Breast epithelium (tissue), 4 donors: ENCODE measurements around the gene SLC2A4RG. TPM values are rescaled to one million over a fixed set of nuclear protein-coding genes. Genes with fewer than 3 reads are reported as not detected.
"Not testable (repeated sequence)": the region's sequence is repeated elsewhere in the genome, so short reads cannot be mapped to it uniquely, and the experiment has no call there.

Experiments used
- DNase-seq, 2 donors: peaks; one replicate each; pipeline ENCODE4 v3.0.0-alpha.2; 2019; ENCODE audit warnings: low spot score in 2 of 2
- H3K27ac ChIP-seq, 2 donors: fragments of 200-600 bp; sonication (generic) in 1 of 2; one replicate each; pipeline ENCODE4 v1.5.1; 2016 to 2019; ENCODE audit warnings: mild to moderate bottlenecking in 1 of 2
- H3K27me3 ChIP-seq, 2 donors: fragments of 200-600 bp; sonication (generic) in 1 of 2; one replicate each; pipeline versions ENCODE4 v1.5.1 to v1.6.0; 2017 to 2019; ENCODE audit warnings: control low read depth in 1 of 2, mild to moderate bottlenecking in 1 of 2
- H3K36me3 ChIP-seq: fragments of 200-600 bp; one replicate; pipeline ENCODE4 v1.5.1; 2019
- H3K4me1 ChIP-seq, 2 donors: fragments of 200-600 bp; sonication (generic); one replicate each; pipeline ENCODE4 v1.5.1; 2016 to 2019; ENCODE audit warnings: control low read depth in 1 of 2
- H3K4me3 ChIP-seq, 3 donors: fragments of 200-600 bp; sonication (generic); 1 replicate in 2 of 3; 2 replicates in 1 of 3; pipeline ENCODE4 v1.5.1; 2016 to 2019; ENCODE audit warnings: mild to moderate bottlenecking in 3 of 3, moderate library complexity in 2 of 3
- H3K9me3 ChIP-seq, 2 donors: fragments of 200-600 bp; sonication (generic) in 1 of 2; one replicate each; pipeline ENCODE4 v1.5.1; 2016 to 2019; ENCODE audit warnings: control low read depth in 1 of 2
- CTCF ChIP-seq, 3 donors: fragments of 450-650 bp; IDR thresholded peaks; one replicate each; pipeline ENCODE4 v1.5.1; 2016 to 2017; ENCODE audit warnings: antibody characterized with exemption in 3 of 3, mild to moderate bottlenecking in 3 of 3, moderate library complexity in 3 of 3
- POLR2A ChIP-seq: fragments of 450-650 bp; IDR thresholded peaks from one replicate; pipeline ENCODE4 v1.6.1; 2016; ENCODE audit warnings: antibody characterized with exemption, mild to moderate bottlenecking, moderate library complexity
- POLR2AphosphoS5 ChIP-seq, 3 donors: sonication (generic); formaldehyde crosslinking; IDR thresholded peaks; one replicate each; pipeline ENCODE4 v1.6.1; 2017; ENCODE audit warnings: antibody characterized with exemption in 3 of 3
- intact Hi-C: fragments of 100-400 bp; cut with DNase I; formaldehyde crosslinking; loops from one replicate; pipeline ENCODE4 v1.15.1; 2023; ENCODE audit warnings: low total_unique reads
- total RNA-seq, 3 donors: library from RNA; depleted of rRNA; stranded (reverse); fragments of >200 nt; gene quantifications; one replicate each; pipeline ENCODE4 v1.1.0, GENCODE V29; 2016

SLC2A4RG gene
- total RNA-seq, 3 donors from 2014 or later = 22.9 to 58.9 (median 36.9) TPM

DNA sequence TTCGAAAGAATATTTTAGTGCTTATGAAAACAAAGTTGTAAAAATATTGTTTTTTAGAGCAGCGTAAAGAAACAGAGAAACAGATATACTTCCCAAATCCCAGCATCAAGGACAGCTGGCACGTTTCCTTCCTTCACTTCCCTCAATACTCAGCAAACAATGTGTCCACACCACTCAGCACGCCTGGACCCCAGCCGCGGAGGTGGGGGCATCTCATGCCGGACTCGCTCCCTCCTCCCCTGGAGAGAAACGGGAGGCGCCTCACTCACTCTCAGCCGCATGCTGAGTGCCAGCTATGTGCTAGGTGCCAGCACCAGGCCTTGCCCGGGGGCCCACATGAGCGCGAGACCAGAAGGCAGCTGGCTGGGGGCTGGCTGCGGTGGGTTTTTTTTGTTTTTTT, 34.7 kb downstream of the SLC2A4RG start:
- Histone ChIP-seq H3K27me3 (no peaks in the 10 kb centered on the region), H3K27ac (no peak overlapping the region), H3K4me3 (no peak overlapping the region), H3K4me1 (no peaks in the 10 kb centered on the region), H3K9me3 (no peaks in the 10 kb centered on the region), H3K36me3 (no peaks in the 10 kb centered on the region)
- TF ChIP-seq CTCF (IDR thresholded peaks at IDR 0.05) = no peak
- no peak for TF ChIP-seq POLR2A
- TF ChIP-seq POLR2AphosphoS5 (IDR thresholded peaks at IDR 0.05) = no peak
- DNase-seq = no peak
- intact Hi-C loops = no loop called here

- Histone ChIP-seq H3K9me3 (no peaks in the 10 kb centered on the region), H3K27me3 (no peaks in the 10 kb centered on the region), H3K4me3 (peak overlapping the region; percentile 10 to 57 (median 13)), H3K27ac (peak overlapping the region in 1 of 2 donors; percentile 14), H3K36me3 (no peaks in the 10 kb centered on the region), H3K4me1 (no peaks in the 10 kb centered on the region)
- intact Hi-C loops = no loop called here
- TF ChIP-seq POLR2A = no peak
- TF ChIP-seq CTCF (IDR thresholded peaks at IDR 0.05) = peak; percentile 27 to 58 (median 47)
- DNase-seq = no peak
These were observed 35.8 kb downstream of the SLC2A4RG start for GRCh38 chr20:63775096-63775978.

DNA sequence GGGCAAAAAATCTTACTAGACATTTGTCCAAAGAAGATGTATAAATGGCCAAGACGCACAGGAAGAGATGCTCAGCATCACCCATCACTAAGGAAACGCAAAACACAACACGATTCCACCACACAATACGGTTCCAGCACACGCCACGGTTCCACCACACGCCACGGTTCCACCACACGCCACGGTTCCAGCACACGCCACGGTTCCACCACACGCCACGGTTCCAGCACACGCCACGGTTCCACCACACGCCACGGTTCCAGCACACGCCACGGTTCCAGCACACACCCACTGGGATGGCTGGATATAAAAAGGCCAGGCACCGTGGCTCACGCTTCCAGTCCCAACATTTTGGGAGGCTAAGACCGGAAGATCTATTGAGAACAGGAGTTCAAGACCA, 37.3 kb downstream of the SLC2A4RG start:
- DNase-seq, H3K4me3 ChIP-seq, H3K36me3 ChIP-seq, intact Hi-C loops, H3K9me3 ChIP-seq, H3K27me3 ChIP-seq, H3K27ac ChIP-seq, H3K4me1 ChIP-seq: not testable (repeated sequence)

DNA sequence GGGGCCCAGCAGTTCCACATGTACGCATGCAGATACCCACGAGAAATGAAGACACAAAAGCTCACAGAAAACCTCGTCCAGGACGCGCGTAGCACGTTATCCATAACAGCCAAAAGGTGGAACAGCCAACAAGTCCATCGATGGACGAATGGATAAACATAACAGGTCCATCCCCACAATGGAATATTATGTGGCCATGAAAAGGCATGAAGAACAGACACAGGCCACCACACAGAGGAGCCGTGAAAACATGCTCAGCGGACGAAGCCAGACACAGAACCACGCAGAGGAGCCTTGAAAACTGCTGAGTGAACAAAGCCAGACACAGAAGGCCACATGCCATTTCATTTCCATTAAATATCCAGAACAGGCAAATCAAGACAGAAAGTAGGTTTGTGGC, 38.0 kb downstream of the SLC2A4RG start:
- H3K4me1 ChIP-seq = no peaks in the 10 kb centered on the region
- DNase-seq = no peak
- intact Hi-C loops = no loop called here
- no peak overlapping the region for H3K4me3 ChIP-seq
- H3K27ac ChIP-seq = no peak overlapping the region
- no peaks in the 10 kb centered on the region for H3K36me3 ChIP-seq
- TF ChIP-seq POLR2AphosphoS5 (IDR thresholded peaks at IDR 0.05) = no peak
- TF ChIP-seq POLR2A = no peak
- no peak for TF ChIP-seq CTCF (IDR thresholded peaks at IDR 0.05)
- H3K9me3 ChIP-seq = no peaks in the 10 kb centered on the region
- H3K27me3 ChIP-seq = no peaks in the 10 kb centered on the region

- H3K27ac ChIP-seq = no peak overlapping the region
- no peaks in the 10 kb centered on the region for H3K4me1 ChIP-seq
- H3K4me3 ChIP-seq = no peak overlapping the region
- H3K36me3 ChIP-seq = no peaks in the 10 kb centered on the region
- intact Hi-C loops = no loop called here
- DNase-seq = no peak
- TF ChIP-seq CTCF (IDR thresholded peaks at IDR 0.05) (no peak), POLR2A (no peak), POLR2AphosphoS5 (IDR thresholded peaks at IDR 0.05) (no peak)
- no peaks in the 10 kb centered on the region for H3K27me3 ChIP-seq
- no peaks in the 10 kb centered on the region for H3K9me3 ChIP-seq
These were observed 38.6 kb downstream of the SLC2A4RG start for GRCh38 chr20:63778034-63778752.
